ENCODE measurements around the gene SRGAP3. TPM values are rescaled to one million over a fixed set of nuclear protein-coding genes. Genes with fewer than 3 reads are reported as not detected.

Gene SRGAP3
- total and polyA plus RNA-seq, 8 donors, result 0.31 to 31.7 (median 5.8) TPM

GRCh38 chr3:8969241-8969640 lies 280.2 kb downstream of the SRGAP3 start:
- TF ChIP-seq CTCF (IDR thresholded peaks at IDR 0.05) (no peak), POLR2A (IDR thresholded peaks at IDR 0.05) (no peak), EP300 (IDR thresholded peaks at IDR 0.05) (no peak), POLR2AphosphoS5 (IDR thresholded peaks at IDR 0.05) (no peak)
- peaks cover 0 to 16% (median 0%) of the 10 kb centered on the region in 3 donors for H3K27me3 ChIP-seq
- intact Hi-C loops (cut with DNase I; ENCODE audit: low total_unique reads), result no loop called here
- 33 to 50% (median 37%) methylated on average over 4 of the region's 4 CpGs for WGBS, 5 donors
- DNase-seq, result no peak
- no peak overlapping the region for H3K27ac ChIP-seq
- H3K4me3 ChIP-seq, result no peak overlapping the region
- no peaks in the 10 kb centered on the region for H3K36me3 ChIP-seq
- H3K4me1 ChIP-seq, result peaks cover 3 to 12% (median 10%) of the 10 kb centered on the region in 4 donors
- no peaks in the 10 kb centered on the region for H3K9me3 ChIP-seq

GRCh38 chr3:8968375-8968882 lies 281.0 kb downstream of the SRGAP3 start:
- H3K9me3 ChIP-seq, result no peaks in the 10 kb centered on the region
- H3K36me3 ChIP-seq, result no peaks in the 10 kb centered on the region
- WGBS, 5 donors, result 72 to 80% (median 76%) methylated on average over 5 of the region's 5 CpGs
- no peak overlapping the region for H3K4me3 ChIP-seq
- H3K27ac ChIP-seq, result no peak overlapping the region
- TF ChIP-seq EP300 (IDR thresholded peaks at IDR 0.05) (no peak), POLR2AphosphoS5 (IDR thresholded peaks at IDR 0.05) (no peak), CTCF (IDR thresholded peaks at IDR 0.05) (no peak), POLR2A (IDR thresholded peaks at IDR 0.05) (no peak)
- peaks cover 0 to 16% (median 0%) of the 10 kb centered on the region in 3 donors for H3K27me3 ChIP-seq
- intact Hi-C loops (cut with DNase I; ENCODE audit: low total_unique reads), result no loop called here
- no peak for DNase-seq
- peaks cover 6 to 18% (median 15%) of the 10 kb centered on the region in 4 donors for H3K4me1 ChIP-seq

- 85 to 88% (median 87%) methylated on average over 5 of the region's 5 CpGs for WGBS, 5 donors
- no peak overlapping the region for H3K4me3 ChIP-seq
- no peaks in the 10 kb centered on the region for H3K9me3 ChIP-seq
- H3K36me3 ChIP-seq, result no peaks in the 10 kb centered on the region
- no peak overlapping the region for H3K27ac ChIP-seq
- intact Hi-C loops (cut with DNase I; ENCODE audit: low total_unique reads), result no loop called here
- H3K4me1 ChIP-seq, result peaks cover 12 to 23% (median 18%) of the 10 kb centered on the region in 4 donors
- peaks cover 0 to 16% (median 0%) of the 10 kb centered on the region in 3 donors for H3K27me3 ChIP-seq
- no peak for DNase-seq
- no peak for TF ChIP-seq POLR2A (IDR thresholded peaks at IDR 0.05)
Measured at GRCh38 chr3:8967553-8967952, 281.9 kb downstream of the SRGAP3 start.

GRCh38 chr3:8966820-8967348 lies 282.6 kb downstream of the SRGAP3 start:
- Histone ChIP-seq H3K27me3 (peaks cover 0 to 16% (median 0%) of the 10 kb centered on the region in 3 donors), H3K27ac (no peak overlapping the region), H3K4me1 (peaks cover 17 to 30% (median 24%) of the 10 kb centered on the region in 4 donors), H3K4me3 (no peak overlapping the region), H3K36me3 (no peaks in the 10 kb centered on the region), H3K9me3 (no peaks in the 10 kb centered on the region)
- TF ChIP-seq POLR2AphosphoS5 (IDR thresholded peaks at IDR 0.05) (no peak), CTCF (IDR thresholded peaks at IDR 0.05) (no peak), POLR2A (IDR thresholded peaks at IDR 0.05) (no peak), EP300 (IDR thresholded peaks at IDR 0.05) (no peak)
- WGBS, 5 donors, result 60 to 100% (median 76%) methylated on average over 1 to 3 of the region's 3 CpGs
- intact Hi-C loops (cut with DNase I; ENCODE audit: low total_unique reads), result no loop called here
- no peak for DNase-seq
